ENCODE data around the gene ANKRD37. TPM values are rescaled to one million over a fixed set of nuclear protein-coding genes. Genes with fewer than 3 reads are reported as not detected.

The ANKRD37 gene
- total and polyA plus RNA-seq, 2 of the 8 experiments (the other 6 are each of a cell fraction or from before 2014, with no cell fraction given) = 2.8 to 3.4 TPM

DNA sequence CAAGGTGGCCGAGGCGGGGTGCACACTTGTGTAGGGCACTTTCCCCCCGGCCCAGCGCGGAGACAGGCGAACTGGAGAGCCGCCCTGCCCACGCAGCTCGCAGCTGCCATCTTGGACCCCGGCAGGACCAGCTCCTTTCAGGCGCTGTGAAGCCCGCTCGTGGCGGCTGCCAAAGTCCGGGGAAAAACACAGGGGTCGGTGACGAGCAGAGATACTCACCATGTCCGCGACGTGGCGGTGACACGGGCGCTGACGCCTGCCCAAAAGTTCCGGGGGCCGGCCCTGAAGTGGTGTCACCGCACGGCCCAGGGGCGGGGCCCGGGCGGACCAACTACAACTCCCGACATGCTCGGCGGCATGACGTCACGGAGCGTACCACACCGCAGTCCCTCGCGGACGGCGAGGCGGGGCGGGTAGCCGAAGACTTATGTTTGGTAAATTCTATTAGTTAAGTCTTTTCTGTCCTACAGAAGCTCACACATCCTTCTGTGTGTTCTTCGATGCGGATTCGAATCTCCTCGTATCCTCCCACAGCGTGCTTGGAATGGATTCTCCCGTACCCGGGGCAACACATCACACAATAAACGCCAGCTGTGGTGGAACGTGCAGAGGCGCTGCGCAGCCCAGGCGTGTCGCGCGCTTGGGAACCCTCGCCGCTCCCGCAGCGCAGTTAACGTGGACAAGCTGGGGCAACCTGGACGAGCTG lies 29.2 kb downstream of the ANKRD37 start, which contains the start of gene UFSP2 (continued):
- TF ChIP-seq ASH2L (IDR thresholded peaks at IDR 0.05; ENCODE audit: low read length) (peak; percentile 91), CBX8 (IDR thresholded peaks at IDR 0.05; ENCODE audit: borderline replicate concordance, low read depth, low read length) (no peak), POLR2AphosphoS5 (IDR thresholded peaks at IDR 0.05; ENCODE audit: low read depth, low read length) (peak; percentile 77; the same call in 1 of the 2 replicates), NRF1 (IDR thresholded peaks at IDR 0.05; ENCODE audit: low read depth, low read length) (no peak), RAD21 (IDR thresholded peaks at IDR 0.05 in 1 of 2, conservative IDR thresholded peaks at IDR 0.05 in 1 of 2; ENCODE audit: low read depth in 2 of 2, low read length in 2 of 2) (peak in 1 of 2 experiments; percentile 7; a peak in 1 of 4 replicates), NANOG (IDR thresholded peaks at IDR 0.05; ENCODE audit: insufficient read depth, low read depth, low read length, poor library complexity, severe bottlenecking) (no peak), KDM5A (IDR thresholded peaks at IDR 0.05; ENCODE audit: low read length) (peak; percentile 40; the same call in 1 of the 2 replicates), EGR1 (IDR thresholded peaks at IDR 0.05; ENCODE audit: borderline replicate concordance, low read depth, low read length) (peak; percentile 31; the same call in 1 of the 2 replicates), MAFK (IDR thresholded peaks at IDR 0.05; ENCODE audit: low read depth, low read length) (no peak), TAF7 (optimal IDR thresholded peaks at IDR 0.05; ENCODE audit: borderline replicate concordance, low read depth, low read length) (no peak), CHD1 (IDR thresholded peaks at IDR 0.05; ENCODE audit: low read depth, low read length) (peak; percentile 97), SP1 (IDR thresholded peaks at IDR 0.05; ENCODE audit: low read depth, low read length) (peak; percentile 53; the same call in 1 of the 2 replicates), RBBP5 (IDR thresholded peaks at IDR 0.05; ENCODE audit: borderline replicate concordance, low read depth, low read length) (peak; percentile 54), RFX5 (IDR thresholded peaks at IDR 0.05; ENCODE audit: borderline replicate concordance, low read depth, low read length) (no peak), CTCF (IDR thresholded peaks at IDR 0.05; ENCODE audit: control extremely low read depth in 1 of 3, insufficient read depth in 1 of 3, low read depth in 1 of 3, low read length in 3 of 3) (no peak), KDM4A (IDR thresholded peaks at IDR 0.05; ENCODE audit: low read depth, low read length, severe bottlenecking) (peak; percentile 93), YY1 (IDR thresholded peaks at IDR 0.05; ENCODE audit: low read depth, low read length) (peak; percentile 93), CHD2 (IDR thresholded peaks at IDR 0.05; ENCODE audit: low read length) (no peak), EZH2 (IDR thresholded peaks at IDR 0.05; ENCODE audit: low read depth, low read length, severe bottlenecking) (no peak), ATF3 (IDR thresholded peaks at IDR 0.05; ENCODE audit: insufficient read depth, low read depth, low read length) (no peak), BCL11A (IDR thresholded peaks at IDR 0.05; ENCODE audit: low read depth in 2 of 2, low read length in 2 of 2) (no peak)

Measured in H1 (cell line).